Activated T-helper 1 cell treated with anti-CD3 and anti-CD28 coated beads, Interleukin-2, amount 50 U/mL, for 16 hours (primary cell): ENCODE results near the gene RAB36.
A peak's percentile ranks its signal among the peaks of the same experiment; 100 is the strongest.

Experiments used
- DNase-seq, 2 donors: peaks; one replicate each; pipeline ENCODE4 v3.0.0-alpha.2; 2020; ENCODE audit warnings: low read depth in 1 of 2, low spot score in 1 of 2

RAB36 gene, protein sequence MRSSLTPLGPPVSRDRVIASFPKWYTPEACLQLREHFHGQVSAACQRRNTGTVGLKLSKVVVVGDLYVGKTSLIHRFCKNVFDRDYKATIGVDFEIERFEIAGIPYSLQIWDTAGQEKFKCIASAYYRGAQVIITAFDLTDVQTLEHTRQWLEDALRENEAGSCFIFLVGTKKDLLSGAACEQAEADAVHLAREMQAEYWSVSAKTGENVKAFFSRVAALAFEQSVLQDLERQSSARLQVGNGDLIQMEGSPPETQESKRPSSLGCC

DNA sequence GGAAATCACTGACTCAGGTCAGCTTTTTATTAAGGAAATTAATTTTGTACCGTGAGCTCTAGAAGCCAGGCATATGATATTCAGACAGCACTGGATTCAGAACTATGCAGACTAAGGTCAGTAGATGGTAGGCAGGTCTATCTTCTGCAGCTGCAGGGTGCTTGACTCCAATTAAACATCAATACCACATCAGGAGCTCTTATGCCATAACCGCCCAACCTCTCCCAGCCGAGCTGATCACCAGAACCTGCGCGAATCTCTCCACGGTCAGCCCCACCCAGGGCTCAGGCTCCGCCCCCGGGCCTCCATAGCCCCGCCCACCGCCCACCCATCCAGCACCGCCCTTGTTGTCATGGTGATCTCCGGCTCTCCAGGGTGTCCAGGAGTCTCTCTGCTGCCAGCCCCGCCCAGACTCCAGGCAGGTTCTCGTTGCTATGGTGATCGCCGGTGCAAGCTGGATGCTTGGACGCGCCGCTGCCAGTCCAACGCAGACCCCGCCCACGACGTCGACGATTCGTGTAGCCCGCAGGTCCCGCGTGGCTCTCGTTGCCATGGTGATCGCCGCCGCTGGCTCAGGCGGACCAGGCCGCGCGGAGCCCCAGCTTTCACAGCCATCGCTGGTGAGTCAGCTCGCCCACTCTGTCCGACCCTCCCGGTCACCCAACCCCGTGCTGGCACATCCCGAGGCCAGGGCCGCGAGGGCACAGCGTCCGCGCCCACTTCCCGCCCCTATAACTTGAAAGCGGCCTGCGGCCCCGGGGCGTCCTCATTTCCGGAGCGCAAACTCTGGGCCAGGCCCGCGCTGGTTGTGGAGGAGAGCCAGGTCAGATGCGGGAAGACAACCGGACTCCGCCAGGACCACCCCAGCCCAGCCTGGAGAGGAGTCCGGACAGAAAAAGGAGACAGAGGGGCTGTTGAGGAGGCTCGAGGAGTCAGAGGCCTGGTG lies at the start of gene RAB36:
TSS of gene RAB36 (plus strand) at position 546 of the 946 bp plus-strand sequence. CDS start 1,140 bp downstream, outside the sequence.
- DNase-seq = peak; percentile 68 to 80

- no peak for DNase-seq
These were observed 49.4 kb upstream of the RAB36 start for GRCh38 chr22:23095733-23096342.

- DNase-seq = no peak
These were observed 47.7 kb upstream of the RAB36 start for GRCh38 chr22:23097412-23098229.

GRCh38 chr22:23098230-23098705 lies 47.0 kb upstream of the RAB36 start:
- no peak for DNase-seq

- no peak for DNase-seq
These were observed 46.4 kb upstream of the RAB36 start for GRCh38 chr22:23098718-23099530.

DNA sequence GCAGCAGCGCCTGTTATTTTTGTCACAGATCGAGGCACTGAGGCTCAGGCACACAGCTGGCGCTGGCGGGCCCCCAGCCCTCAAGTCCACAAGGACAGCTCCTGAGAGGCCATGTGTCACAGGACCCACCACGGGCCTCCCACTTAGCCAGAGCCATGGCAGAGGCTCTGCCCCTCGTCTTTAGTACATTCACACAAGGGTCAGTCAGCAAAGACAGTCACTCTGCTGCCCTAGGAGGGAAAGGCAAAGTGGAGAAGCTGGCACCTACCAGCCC lies 45.8 kb upstream of the RAB36 start:
- no peak for DNase-seq

DNA sequence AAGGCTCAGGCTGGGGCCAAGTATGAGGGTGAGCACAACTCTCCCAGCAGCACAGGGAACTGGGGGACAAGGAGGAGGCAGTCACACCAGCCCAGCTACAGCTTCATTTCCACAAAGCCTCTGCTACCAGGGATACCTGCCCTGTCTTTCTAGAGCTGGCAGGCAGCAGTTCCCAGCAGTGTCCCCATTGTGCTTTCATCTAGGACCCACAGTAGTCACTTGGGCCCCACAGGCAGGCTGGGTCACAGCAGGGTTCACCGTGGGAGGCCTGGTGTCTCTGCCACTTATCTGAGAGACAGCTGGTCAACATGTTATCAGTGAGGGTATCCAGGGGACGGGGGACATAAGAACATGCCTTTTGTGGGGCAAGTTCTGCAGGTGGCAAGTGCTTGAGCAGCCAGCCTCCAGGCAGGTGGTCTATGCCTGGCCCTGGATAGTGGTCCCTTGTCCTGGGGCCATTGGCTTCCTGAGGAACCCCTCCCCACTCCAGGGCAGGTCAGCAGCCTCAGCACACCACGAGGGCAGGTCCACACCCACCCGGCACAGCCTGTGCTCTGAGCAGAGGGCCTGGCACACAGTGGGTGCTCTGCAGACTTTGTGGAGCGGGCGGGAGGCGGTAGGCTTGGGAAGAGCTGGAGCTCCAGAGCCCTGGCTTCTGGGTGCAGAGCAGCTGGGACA lies 45.0 kb upstream of the RAB36 start:
- no peak for DNase-seq

GRCh38 chr22:23101524-23101923 lies 43.8 kb upstream of the RAB36 start:
- DNase-seq = no peak

DNA sequence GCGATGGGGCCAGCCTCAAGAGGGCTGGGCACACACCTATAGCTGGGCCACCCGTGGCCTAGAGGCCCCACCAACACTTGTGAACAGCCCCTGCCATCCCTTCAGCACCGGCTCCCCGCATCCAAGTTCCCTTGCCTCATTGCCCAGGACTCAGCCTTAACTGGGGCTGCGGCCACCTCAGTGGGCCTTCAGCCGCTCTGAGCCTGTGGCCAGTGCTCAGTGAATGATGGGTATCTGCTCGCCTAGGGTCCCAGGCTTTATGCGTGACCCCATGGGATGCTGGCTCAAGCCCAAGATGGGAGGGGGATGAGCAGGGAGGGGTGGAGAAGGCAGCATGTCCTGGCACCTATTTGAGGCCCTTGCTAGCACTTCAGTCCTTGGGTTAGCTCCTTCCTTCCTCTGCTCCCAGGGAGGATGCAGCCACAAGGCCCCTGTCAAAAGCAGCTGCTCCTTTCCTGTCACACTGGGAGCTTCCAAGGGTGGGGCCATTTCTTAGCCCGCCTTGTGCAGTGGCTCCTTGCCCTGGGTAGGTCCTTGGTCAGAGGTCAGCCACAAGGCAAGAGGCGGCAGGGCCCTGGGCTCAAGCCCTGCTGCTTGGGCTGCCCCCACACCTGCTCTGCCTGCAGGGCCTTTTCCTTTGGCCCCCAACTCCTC lies 43.1 kb upstream of the RAB36 start:
- DNase-seq = no peak

GRCh38 chr22:23102776-23103175 lies 42.5 kb upstream of the RAB36 start:
- no peak for DNase-seq

DNA sequence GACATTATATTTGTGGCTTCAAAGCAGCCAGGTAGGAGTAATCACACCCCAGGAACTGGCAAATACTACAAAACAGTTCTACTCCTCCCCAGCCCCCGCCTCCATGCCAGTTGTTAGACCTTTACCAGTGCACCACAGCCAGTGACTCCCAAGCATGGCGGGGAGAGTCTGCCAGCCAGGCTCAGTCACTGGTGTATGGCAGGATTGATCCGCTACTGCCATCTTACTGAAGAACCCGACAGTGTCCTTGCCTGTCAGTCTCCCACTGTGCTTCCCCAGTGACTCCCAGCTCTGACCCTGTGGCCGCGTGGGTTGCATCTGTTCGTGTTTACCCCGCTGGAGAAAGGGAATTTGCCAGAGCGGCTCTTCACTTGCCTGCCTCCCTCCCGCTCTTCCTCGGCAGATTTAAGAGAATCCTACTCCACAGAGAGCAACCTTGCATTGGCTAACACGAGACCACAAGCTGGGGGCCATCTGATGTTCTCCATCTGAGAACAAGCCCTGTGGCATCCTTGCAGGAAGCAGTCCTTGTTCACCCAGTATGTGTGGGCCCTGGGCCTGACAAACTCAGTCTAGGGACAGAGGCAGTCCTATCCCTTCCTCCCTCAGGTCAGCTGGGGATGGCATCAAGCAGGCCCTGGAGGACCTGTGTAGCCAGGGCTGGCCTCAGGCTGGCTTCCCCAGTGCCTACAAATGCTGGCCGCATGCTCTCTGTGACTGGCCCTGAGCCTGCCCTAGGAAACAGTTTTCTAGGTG lies 41.9 kb upstream of the RAB36 start:
- DNase-seq = no peak

DNA sequence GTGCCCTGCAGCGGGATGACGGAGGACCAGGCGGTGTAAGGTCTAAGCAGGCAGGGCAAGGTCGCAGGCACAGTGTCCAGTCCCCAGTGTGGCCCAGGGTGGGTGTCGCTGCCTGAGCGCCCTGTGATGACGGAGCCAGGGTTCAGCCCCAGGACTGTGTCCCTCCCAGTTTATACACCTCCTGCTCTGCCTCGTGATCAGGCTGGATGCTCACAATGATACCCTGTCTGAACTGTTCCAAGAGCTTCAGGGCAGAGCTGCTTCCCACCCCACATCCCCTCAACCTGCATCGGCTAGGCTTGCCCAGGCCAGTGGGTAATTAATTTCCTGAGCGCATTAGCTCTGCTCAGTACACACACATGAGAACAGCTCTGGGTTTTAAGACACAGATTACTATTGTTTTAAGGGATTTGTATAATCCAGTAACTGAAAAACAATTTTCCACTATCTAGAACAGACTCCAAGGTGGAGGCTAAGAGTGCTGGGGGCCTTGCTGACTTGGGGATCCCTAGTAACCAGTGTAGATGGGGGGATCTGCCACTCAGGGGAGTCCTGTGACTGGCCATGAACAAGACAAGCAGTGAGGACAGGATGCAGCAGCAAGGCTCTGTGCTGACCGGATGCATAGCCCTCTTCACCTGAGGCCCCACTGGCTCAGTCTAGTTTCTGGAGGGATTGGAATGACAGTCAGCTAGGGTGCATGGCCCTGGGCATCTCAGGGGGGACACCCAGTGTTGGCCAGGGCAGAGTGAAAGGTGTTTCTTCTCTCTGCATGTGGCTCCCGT lies 40.9 kb upstream of the RAB36 start:
- no peak for DNase-seq

DNA sequence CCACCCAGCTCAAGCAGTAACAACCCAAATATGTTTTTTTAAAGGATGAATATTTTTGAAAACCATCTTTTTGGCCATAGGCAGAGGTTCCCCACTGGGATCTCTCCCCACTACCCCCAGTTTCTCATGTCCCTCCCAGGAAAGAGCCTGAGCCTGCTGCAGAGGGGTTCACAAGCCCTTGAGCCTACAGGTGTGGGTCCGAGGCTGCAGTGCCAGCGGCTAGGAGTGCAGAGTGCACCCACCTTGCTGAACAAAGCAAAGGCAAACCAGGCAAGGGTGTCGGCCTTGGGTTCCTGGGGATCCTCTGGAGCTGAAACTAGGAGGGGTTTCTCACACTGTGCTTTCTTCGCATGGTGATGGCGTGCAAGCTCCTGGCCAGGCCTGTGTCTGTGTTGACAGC lies 40.0 kb upstream of the RAB36 start:
- no peak for DNase-seq

DNA sequence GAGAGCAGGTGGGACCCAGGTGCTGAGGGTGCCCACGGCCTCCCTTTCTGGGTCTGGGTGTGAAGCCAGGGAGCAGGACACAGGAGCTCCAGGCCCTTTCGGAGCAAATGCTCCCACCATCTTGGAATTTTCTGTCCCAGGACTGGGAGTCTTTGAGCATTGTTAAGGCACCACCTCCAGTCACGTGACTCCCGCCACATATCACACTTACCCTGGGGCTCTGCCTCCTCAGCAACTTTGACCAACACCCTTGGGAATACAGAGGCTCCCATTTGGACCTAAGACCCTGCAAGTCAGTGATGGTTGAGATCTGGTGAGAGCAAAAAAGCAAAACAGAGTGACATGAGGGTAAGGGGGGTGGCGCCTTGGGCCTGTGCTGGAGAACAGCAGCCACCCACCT lies 39.4 kb upstream of the RAB36 start:
- DNase-seq = no peak

- DNase-seq = no peak
These were observed 38.9 kb upstream of the RAB36 start for GRCh38 chr22:23106344-23106743.

DNA sequence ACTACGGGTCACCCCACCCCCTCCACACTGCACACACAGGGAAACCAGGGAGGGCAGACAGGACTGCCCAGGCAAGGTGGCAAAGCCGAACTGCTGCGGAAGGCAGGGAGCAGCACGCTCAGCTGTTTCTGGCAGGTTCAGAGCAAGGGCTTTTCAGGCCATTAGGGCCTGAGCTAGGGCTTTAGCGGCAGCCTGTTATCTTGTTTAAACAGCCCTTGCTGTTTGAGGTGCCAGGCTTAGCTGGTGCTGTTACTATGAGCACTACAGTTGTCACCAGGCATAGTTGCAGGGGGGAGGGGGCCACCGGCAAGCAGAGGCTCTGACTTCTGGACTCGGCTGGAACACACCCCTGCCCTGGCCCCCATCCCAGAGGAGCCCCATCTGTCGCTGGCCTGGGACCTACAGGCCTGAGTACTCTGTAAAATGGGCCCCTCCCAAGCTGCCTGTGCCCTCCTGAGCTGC lies 38.3 kb upstream of the RAB36 start:
- no peak for DNase-seq

GRCh38 chr22:23107487-23108248 lies 37.6 kb upstream of the RAB36 start:
- DNase-seq = no peak
